GM19193 (cell line): Measurements from ENCODE around the gene PAFAH1B2.

ENCODE experiments used
- POLR2A ChIP-seq: IDR thresholded peaks from 4 replicates; pipeline ENCODE4 v1.6.1; 2011; ENCODE audit not compliant: insufficient read depth, insufficient read length; ENCODE audit errors: extremely low read depth

The PAFAH1B2 gene

DNA sequence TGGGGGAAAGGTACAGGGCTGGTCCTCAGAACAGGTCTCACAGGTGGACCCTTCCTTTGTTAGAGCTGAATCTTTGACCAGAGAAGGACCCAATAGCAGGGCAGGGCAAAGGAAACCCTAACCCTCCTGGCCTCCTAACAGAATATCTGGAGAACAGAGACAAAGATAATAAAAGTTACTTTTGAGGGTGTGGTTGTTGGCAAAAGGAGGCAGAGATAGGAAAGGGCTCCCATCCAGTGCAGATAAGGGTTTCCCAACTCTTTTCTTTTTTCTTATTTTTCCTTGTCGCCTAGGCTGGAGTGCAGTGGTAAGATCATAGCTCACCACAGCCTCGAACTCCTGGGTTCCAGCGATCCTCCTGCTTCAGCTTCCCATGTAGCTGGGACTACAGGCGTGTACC, 75.9 kb downstream of the PAFAH1B2 start:
- no peak for TF ChIP-seq POLR2A

DNA sequence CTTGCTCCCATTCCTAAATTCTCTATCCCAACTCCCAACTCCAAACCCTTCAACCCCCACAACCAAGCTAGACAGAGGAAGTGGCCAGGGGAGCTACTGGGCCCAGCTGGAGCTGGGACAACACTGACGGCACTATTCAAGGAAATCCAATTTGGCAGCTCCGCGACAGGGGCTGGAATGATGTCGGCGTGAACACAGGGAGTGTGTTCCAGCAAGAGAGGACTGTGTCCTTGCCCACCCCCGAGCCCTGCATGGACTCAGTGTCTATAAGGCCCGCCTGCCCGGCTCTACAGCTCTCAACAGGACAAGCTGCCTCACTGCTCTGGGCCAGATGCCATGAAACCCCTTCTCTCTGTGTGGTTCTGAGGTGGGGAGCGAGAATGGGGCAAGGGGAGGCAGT, 76.5 kb downstream of the PAFAH1B2 start:
- no peak for TF ChIP-seq POLR2A

DNA sequence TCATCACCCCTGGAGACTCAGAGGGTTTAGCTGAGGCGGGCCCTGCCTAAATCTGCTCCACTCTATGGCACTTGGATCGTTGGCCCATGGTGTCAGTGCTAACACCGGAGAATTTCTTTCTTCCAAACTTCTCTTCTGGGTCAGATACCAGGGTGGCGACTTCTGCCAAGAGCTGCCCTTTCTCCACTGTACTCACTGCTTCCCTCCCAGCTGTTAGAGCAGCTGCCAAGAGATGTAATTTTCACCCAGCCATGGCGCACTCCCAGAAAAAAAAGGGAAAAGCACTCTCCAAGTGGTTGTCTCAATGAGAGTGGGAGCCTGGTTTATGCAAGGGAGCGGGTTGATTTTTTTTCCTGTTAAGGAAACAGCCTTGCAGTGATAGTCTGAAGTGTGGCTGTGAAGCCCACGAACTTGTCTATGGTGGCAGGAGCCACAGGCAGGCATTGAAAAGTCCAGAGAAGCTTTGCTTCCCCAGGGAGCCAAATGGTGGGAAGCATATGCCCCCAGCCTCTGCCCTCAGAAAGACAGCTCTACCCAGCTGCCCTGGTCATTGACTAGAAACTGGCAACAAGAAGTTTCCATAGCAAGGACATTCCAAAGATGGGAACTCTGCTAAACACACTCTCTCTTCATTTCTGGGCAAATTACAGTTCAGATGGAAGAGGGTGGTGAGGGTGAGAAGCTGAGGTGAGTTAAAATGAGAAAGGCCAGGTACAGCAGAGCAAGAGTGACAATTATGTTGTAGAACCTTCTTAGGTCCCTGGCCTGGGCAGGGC, 77.1 kb downstream of the PAFAH1B2 start:
- no peak for TF ChIP-seq POLR2A

DNA sequence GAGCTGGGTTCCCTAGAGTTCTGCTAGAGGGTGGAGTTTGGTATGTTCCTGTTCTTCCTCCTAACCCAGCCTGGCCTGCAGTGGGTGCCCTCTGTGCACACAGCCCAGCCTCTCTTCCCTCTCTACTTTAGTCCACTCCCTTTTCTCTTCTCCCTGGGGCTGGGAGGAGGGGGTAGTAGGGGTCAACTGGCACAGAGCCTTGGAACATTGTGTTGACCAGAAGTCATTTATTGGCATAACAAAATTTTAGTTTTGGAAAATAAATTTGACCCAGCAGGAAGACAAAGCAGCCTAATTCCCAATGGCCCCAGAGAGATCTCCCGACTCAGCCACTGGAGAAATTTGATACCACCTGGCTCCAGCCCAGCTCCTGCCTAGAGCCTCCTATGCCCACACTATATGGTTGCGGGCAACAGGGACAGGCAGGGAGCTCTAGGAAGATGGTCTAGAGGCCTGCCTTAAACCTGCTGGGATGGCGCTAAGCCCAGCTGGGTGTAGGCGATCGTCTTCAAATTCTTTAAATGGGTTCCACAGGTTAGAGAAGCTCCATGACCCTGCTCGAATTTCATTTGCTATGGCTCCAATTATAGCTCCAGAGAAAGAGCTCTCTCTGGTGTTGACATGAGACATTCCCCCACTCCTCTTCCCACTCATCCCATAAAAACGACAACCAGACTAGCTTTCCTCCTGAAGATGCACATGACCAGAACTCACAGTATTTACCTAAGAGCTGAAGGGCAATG, 77.9 kb downstream of the PAFAH1B2 start:
- no peak for TF ChIP-seq POLR2A

DNA sequence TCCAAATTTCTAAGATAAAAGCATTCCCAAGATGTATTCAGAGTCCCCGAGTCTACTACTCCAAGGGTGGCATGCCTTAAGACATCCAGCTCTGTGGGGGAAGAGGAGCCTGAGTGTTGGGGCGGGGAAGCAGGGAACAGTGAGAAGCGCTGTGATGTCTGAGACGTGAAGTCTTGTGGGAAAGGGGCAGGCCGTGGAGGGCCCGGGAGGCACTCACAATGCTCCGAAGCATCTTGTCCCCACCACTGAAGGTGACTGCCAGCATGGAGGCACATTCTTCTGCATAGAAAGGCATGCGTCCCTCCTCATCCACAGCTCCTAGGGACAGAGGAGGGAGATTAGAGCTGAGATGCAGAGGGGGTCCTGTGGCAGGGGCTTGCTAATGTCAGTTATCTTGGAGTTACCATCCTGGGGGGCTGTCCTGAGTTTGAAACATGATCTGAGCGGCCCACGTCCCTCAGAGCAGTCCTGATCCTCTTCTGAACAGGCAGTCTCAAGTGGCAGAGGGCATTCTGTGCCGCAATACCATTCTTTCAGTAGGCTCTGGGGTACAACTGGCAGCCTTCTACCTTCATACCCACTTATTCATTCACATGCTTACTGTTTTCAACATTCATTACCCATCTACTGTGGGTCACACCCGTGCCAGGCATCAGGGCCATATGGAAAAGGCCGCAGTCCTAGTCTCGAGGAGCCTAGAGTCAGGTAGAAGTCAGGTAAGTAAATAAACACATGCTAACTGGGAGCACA, 79.1 kb downstream of the PAFAH1B2 start:
- no peak for TF ChIP-seq POLR2A

DNA sequence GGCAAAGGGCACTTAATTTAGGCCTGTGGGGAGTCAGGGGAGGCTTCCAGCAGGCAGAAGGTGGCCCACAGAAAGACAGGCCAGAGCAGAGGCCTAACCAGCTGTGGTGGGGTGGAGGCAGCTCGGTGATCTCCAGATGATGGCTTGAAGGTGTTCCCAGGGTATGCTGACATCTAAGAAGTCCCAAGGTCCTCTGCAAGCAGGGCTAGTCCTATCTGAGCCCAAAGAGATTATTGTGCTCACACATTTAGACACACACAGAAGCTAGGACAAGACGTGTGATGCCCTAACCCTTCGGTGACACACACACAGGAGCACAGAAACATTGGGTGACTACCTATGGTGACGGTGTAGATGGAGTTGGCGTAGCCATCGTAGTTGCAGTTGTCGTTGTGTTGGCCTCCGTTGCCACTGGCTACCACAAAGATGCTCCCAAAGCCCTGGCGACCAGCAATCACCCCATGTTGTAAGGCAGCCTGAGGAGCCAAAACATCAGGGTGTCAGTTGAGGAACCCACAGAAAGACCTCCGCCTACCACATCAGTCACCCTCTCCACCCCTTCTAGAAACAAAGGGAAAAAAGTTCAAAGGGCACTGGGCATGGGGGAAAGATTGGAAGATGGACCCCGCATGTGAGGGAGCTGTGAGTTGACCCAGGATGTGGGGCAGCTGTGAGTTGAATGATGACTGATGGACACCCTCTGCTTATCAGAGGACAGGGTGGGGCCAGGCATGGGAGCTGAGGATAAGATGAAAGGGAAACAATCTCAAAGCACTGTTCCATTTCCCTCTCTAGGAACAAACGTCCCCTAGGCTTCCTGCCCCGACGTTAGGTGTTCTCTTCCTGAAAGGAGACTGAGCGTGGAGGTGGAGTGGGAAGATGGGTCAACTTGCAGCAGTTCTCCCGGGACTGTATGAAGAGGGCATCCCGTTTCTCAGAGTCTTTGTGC, 79.9 kb downstream of the PAFAH1B2 start:
- no peak for TF ChIP-seq POLR2A

DNA sequence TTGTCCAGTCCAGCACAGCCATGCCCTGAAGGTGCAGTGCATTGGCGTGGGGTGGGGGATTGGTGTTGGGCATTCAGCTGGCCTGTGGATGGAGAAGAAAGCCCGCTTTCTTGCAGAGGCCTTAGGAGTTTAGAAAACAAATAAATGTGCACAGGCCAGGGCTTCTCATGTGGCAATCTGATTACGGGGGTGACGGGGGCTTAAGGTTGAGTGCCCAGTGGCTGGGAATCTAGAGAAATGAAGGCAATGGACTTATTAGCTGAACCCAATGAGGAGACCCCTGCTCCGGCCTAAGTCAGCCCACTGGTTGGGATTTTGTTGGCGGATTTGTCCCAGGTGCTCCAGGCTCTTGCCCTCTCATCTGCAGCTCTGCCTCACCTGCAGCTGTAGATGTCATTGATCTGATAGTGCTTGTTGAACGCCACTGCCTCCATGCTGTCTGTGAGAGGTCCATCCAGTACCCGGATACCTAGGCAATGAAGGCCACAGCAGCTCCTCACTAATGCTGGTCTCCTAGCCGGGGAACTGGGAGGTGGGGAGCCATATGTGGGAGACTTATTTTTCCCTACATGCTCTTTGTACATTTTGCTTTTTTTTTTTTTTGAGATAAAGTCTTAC, 81.6 kb downstream of the PAFAH1B2 start:
- TF ChIP-seq POLR2A: no peak
